GM23338 (cell line): ENCODE measurements around the gene OR52A1. TPM values are rescaled to one million over a fixed set of nuclear protein-coding genes. Genes with fewer than 3 reads are reported as not detected.

Experiments
- ATAC-seq: fragments of 200-7000 bp; cut with Tn5 transposase; 3 replicates; pipeline ENCODE4 v1.9.1; 2020
- DNase-seq: peaks from one replicate; pipeline ENCODE4 v3.0.0-alpha.2; 2015; ENCODE audit warnings: low spot score
- H2AFZ ChIP-seq: fragments of 200-600 bp; sonication (generic); 2 replicates; pipeline ENCODE4 v1.8.0; 2016; ENCODE audit warnings: antibody characterized with exemption, mild to moderate bottlenecking, moderate library complexity
- H3F3A ChIP-seq: fragments of 200-600 bp; sonication (generic); replicated peaks from 2 replicates; pipeline ENCODE4 v1.8.0; 2017; ENCODE audit warnings: antibody characterized with exemption, mixed run types, low read depth
- H3K27ac ChIP-seq: fragments of 200-600 bp; sonication (generic); 2 replicates; pipeline ENCODE4 v1.6.1; 2016; ENCODE audit warnings: low read depth
- H3K27me3 ChIP-seq: fragments of 200-600 bp; sonication (generic); 2 replicates; pipeline ENCODE4 v1.8.0; 2016; ENCODE audit warnings: mild to moderate bottlenecking, mixed run types, moderate library complexity; ENCODE audit not compliant: insufficient read depth
- H3K36me3 ChIP-seq: fragments of 200-600 bp; sonication (generic); 2 replicates; pipeline ENCODE4 v1.8.0; 2016; ENCODE audit warnings: mild to moderate bottlenecking; ENCODE audit not compliant: insufficient read depth
- H3K4me1 ChIP-seq: fragments of 200-600 bp; sonication (generic); 2 replicates; pipeline ENCODE4 v1.8.0; 2016; ENCODE audit warnings: mild to moderate bottlenecking, moderate library complexity; ENCODE audit not compliant: insufficient read depth
- H3K4me2 ChIP-seq: fragments of 200-600 bp; sonication (generic); 2 replicates; pipeline ENCODE4 v1.7.1; 2017; ENCODE audit warnings: mixed run types
- H3K4me3 ChIP-seq: fragments of 200-600 bp; sonication (generic); 2 replicates; pipeline ENCODE4 v1.6.1; 2016; ENCODE audit warnings: mixed run types
- H3K79me2 ChIP-seq: fragments of 200-600 bp; sonication (generic); replicated peaks from 2 replicates; pipeline ENCODE4 v1.8.0; 2017; ENCODE audit warnings: mild to moderate bottlenecking; ENCODE audit not compliant: insufficient read depth
- H3K9me2 ChIP-seq: fragments of 200-600 bp; sonication (generic); 2 replicates; pipeline ENCODE4 v1.8.0; 2017; ENCODE audit not compliant: insufficient read depth
- H4K20me1 ChIP-seq: fragments of 200-600 bp; sonication (generic); replicated peaks from 2 replicates; pipeline ENCODE4 v1.8.0; 2017; ENCODE audit warnings: mild to moderate bottlenecking; ENCODE audit not compliant: insufficient read depth
- H3K27ac Mint-ChIP-seq: 2 replicates; pipeline ENCODE4 v1.8.0; 2020; ENCODE audit warnings: inconsistent platforms, mild to moderate bottlenecking, moderate library complexity, mixed read lengths
- H3K27me3 Mint-ChIP-seq: 3 replicates; pipeline ENCODE4 v1.8.0; 2022; ENCODE audit warnings: low read depth, mild to moderate bottlenecking, moderate library complexity, mixed read lengths, inconsistent platforms; ENCODE audit not compliant: insufficient read depth, poor library complexity
- H3K36me3 Mint-ChIP-seq: 3 replicates; pipeline ENCODE4 v1.8.0; 2021; ENCODE audit warnings: low read depth, mild to moderate bottlenecking, inconsistent platforms, moderate library complexity, mixed read lengths
- H3K4me1 Mint-ChIP-seq: 3 replicates; pipeline ENCODE4 v1.8.0; 2020; ENCODE audit warnings: mild to moderate bottlenecking, inconsistent platforms, mixed read lengths
- H3K4me3 Mint-ChIP-seq: 3 replicates; pipeline ENCODE4 v1.8.0; 2021; ENCODE audit warnings: moderate library complexity, mild to moderate bottlenecking, inconsistent platforms, mixed read lengths
- H3K9me3 Mint-ChIP-seq: 3 replicates; pipeline ENCODE4 v1.8.0; 2020; ENCODE audit warnings: moderate library complexity, mild to moderate bottlenecking, inconsistent platforms, mixed read lengths
- CREB1 ChIP-seq: fragments of 250-450 bp; sonication (Bioruptor Pico); IDR thresholded peaks from 2 replicates; pipeline ENCODE4 v1.5.0; 2020; ENCODE audit warnings: low read depth, mild to moderate bottlenecking, moderate library complexity
- CTCF ChIP-seq, 2 experiments: fragments of 200-600 bp in 1 of 2; sonication (generic) in 1 of 2; conservative IDR thresholded peaks; 2 replicates each; pipeline versions ENCODE4 v1.5.1 to v1.6.1; 2016 to 2017; ENCODE audit warnings: antibody characterized with exemption in 2 of 2, low read depth in 2 of 2, mild to moderate bottlenecking in 2 of 2, moderate library complexity in 1 of 2
- ETS1 ChIP-seq: IDR thresholded peaks from 2 replicates; pipeline ENCODE4 v1.6.1; 2016; ENCODE audit warnings: antibody characterized with exemption
- EZH2 ChIP-seq: fragments of 200-600 bp; sonication (generic); IDR thresholded peaks from one replicate; pipeline ENCODE4 v1.8.0; 2017; ENCODE audit warnings: antibody characterized with exemption, mild to moderate bottlenecking, low read depth; ENCODE audit not compliant: unreplicated experiment
- EZH2phosphoT487 ChIP-seq: fragments of 200-600 bp; sonication (generic); IDR thresholded peaks from one replicate; pipeline ENCODE4 v1.8.1; 2018; ENCODE audit warnings: antibody characterized with exemption; ENCODE audit not compliant: unreplicated experiment
- JUNB ChIP-seq: IDR thresholded peaks from one replicate; pipeline ENCODE4 v1.6.1; 2016; ENCODE audit warnings: antibody characterized with exemption; ENCODE audit not compliant: unreplicated experiment
- NANOG ChIP-seq: IDR thresholded peaks from 2 replicates; pipeline ENCODE4 v1.6.1; 2016; ENCODE audit warnings: antibody characterized with exemption, borderline replicate concordance
- POLR2AphosphoS5 ChIP-seq: IDR thresholded peaks from 2 replicates; pipeline ENCODE4 v1.6.1; 2016; ENCODE audit warnings: antibody characterized with exemption, low read depth
- REST ChIP-seq: IDR thresholded peaks from one replicate; pipeline ENCODE4 v1.6.1; 2018; ENCODE audit warnings: antibody characterized with exemption; ENCODE audit not compliant: unreplicated experiment
- STAT1 ChIP-seq: IDR thresholded peaks from one replicate; pipeline ENCODE4 v1.6.1; 2016; ENCODE audit warnings: antibody characterized with exemption; ENCODE audit not compliant: unreplicated experiment
- ZNF114 ChIP-seq: fragments of 250-450 bp; sonication (Bioruptor Pico); IDR thresholded peaks from 2 replicates; pipeline ENCODE4 v1.5.0; 2020; ENCODE audit warnings: mild to moderate bottlenecking, moderate library complexity
- ZNF331 ChIP-seq: fragments of 250-450 bp; sonication (Bioruptor Pico); IDR thresholded peaks from 2 replicates; pipeline ENCODE4 v1.5.0; 2020; ENCODE audit warnings: low read depth, mild to moderate bottlenecking, moderate library complexity
- ZNF462 ChIP-seq: fragments of 250-450 bp; sonication (Bioruptor Pico); IDR thresholded peaks from 2 replicates; pipeline ENCODE4 v1.5.0; 2020; ENCODE audit warnings: mild to moderate bottlenecking, moderate library complexity
- polyA plus RNA-seq: library from polyadenylated mRNA; unstranded; fragments of >200 nt; fragmentation: Nextera tagmentation; extraction: Ambion mirVana; gene quantifications from 2 replicates; pipeline ENCODE4 v1.2.1, GENCODE V29; 2016
- total RNA-seq: library from RNA; depleted of rRNA; stranded (reverse); fragments of >200 nt; shearing (Covaris generic); gene quantifications from 2 replicates; pipeline ENCODE4 v1.2.3, GENCODE V29; 2014

OR52A1 gene
- total and polyA plus RNA-seq, 2 experiments from 2014 or later, result 0.73 to 4.3 TPM

- Mint-ChIP-seq H3K9me3 (no peaks in the 10 kb centered on the region), H3K27ac (no peak overlapping the region), H3K36me3 (no peaks in the 10 kb centered on the region), H3K4me1 (peaks cover 8% of the 10 kb centered on the region; the same call in 2 of the 3 replicates), H3K4me3 (no peak overlapping the region), H3K27me3 (no peaks in the 10 kb centered on the region)
- no peaks in the 10 kb centered on the region for H4K20me1 ChIP-seq
- DNase-seq (no peak), ATAC-seq (no peak)
- peaks cover 6% of the 10 kb centered on the region; the same call in 1 of the 2 replicates for H3K4me1 ChIP-seq
- H3K27ac ChIP-seq, result no peak overlapping the region
- H3K79me2 ChIP-seq, result no peaks in the 10 kb centered on the region
- TF ChIP-seq CREB1 (CRISPR knock-in tag), result no peak
- no peak for TF ChIP-seq ZNF331 (CRISPR knock-in tag)
- no peak for TF ChIP-seq JUNB
- no peak for TF ChIP-seq EZH2phosphoT487
- TF ChIP-seq POLR2AphosphoS5, result no peak
- no peak for TF ChIP-seq NANOG
- TF ChIP-seq ZNF114 (CRISPR knock-in tag), result no peak
- no peak for TF ChIP-seq ETS1
- no peak for TF ChIP-seq CTCF (conservative IDR thresholded peaks at IDR 0.05; ENCODE audit: low read depth in 2 of 2)
- no peak for TF ChIP-seq STAT1
- no peak for TF ChIP-seq REST
- no peak for TF ChIP-seq EZH2
- TF ChIP-seq ZNF462 (CRISPR knock-in tag), result no peak
- no peaks in the 10 kb centered on the region for H3K36me3 ChIP-seq
- H3K4me3 ChIP-seq, result no peak overlapping the region
- no peaks in the 10 kb centered on the region for H3K27me3 ChIP-seq
- no peaks in the 10 kb centered on the region for H3K9me2 ChIP-seq
- no peaks in the 10 kb centered on the region for H3F3A ChIP-seq
- H2AFZ ChIP-seq, result no peak overlapping the region
- no peak overlapping the region for H3K4me2 ChIP-seq
These were observed 17.3 kb upstream of the OR52A1 start for GRCh38 chr11:5171856-5172255.
